IMR-90 (cell line): ENCODE results near the gene TAS2R1. TPM values are rescaled to one million over a fixed set of nuclear protein-coding genes. Genes with fewer than 3 reads are reported as not detected.

ENCODE experiments used
- ATAC-seq: fragments of 200-7000 bp; cut with Tn5 transposase; 2 replicates; pipeline ENCODE4 v1.9.1; 2020; ENCODE audit warnings: low read depth, mild to moderate bottlenecking, moderate library complexity
- BruUV-seq: library from RNA; stranded (reverse); fragments of 400-500 nt; replicated peaks from 2 replicates; lab custom pipeline; 2021; lab: Mats Ljungman, UMichigan
- CTCF ChIA-PET: fragments of 300-600 bp; formaldehyde crosslinking; extraction: SDS; loops from one replicate; lab custom pipeline; 2021; ENCODE audit warnings: antibody characterized with exemption; lab: Yijun Ruan, JAX
- POLR2A ChIA-PET: fragments of 300-600 bp; sonication (Branson Sonifier 250); formaldehyde crosslinking; loops from one replicate; lab custom pipeline; 2022; ENCODE audit warnings: antibody characterized with exemption; ENCODE audit not compliant: unreplicated experiment; lab: Charles Lee
- DNase-seq: peaks from one replicate; pipeline ENCODE4 v3.0.0; 2013
- H2AFZ ChIP-seq: replicated peaks from 2 replicates; pipeline ENCODE3; 2013; ENCODE audit warnings: low read length, mild to moderate bottlenecking; ENCODE audit not compliant: poor library complexity
- H2AK5ac ChIP-seq: 2 replicates; pipeline ENCODE4 v1.6.1; 2013; ENCODE audit warnings: low read depth, low read length, inconsistent platforms
- H2AK9ac ChIP-seq: replicated peaks from 2 replicates; pipeline ENCODE3; 2013; ENCODE audit warnings: mild to moderate bottlenecking, low read depth, low read length, moderate library complexity; ENCODE audit not compliant: poor library complexity
- H2BK120ac ChIP-seq: 2 replicates; pipeline ENCODE4 v1.6.1; 2013; ENCODE audit warnings: low read depth, low read length, inconsistent platforms
- H2BK15ac ChIP-seq: 3 replicates; pipeline ENCODE4 v1.6.1; 2013; ENCODE audit warnings: low read depth, low read length, inconsistent platforms
- H2BK20ac ChIP-seq: 2 replicates; pipeline ENCODE4 v1.6.1; 2013; ENCODE audit warnings: low read depth, mild to moderate bottlenecking, inconsistent platforms, low read length, moderate library complexity
- H2BK5ac ChIP-seq: 2 replicates; pipeline ENCODE4 v1.6.1; 2013; ENCODE audit warnings: mild to moderate bottlenecking, low read depth, low read length, inconsistent platforms; ENCODE audit not compliant: poor library complexity, severe bottlenecking
- H3K14ac ChIP-seq: replicated peaks from 2 replicates; pipeline ENCODE4 v1.6.1; 2013; ENCODE audit warnings: low read depth, low read length, inconsistent platforms
- H3K18ac ChIP-seq: 2 replicates; pipeline ENCODE4 v1.6.1; 2013; ENCODE audit warnings: low read depth, low read length, control low read depth
- H3K23ac ChIP-seq: 2 replicates; pipeline ENCODE4 v1.6.1; 2013; ENCODE audit warnings: low read depth, low read length, inconsistent platforms
- H3K27ac ChIP-seq: 2 replicates; pipeline ENCODE4 v1.5.1; 2013; ENCODE audit warnings: mild to moderate bottlenecking, control low read depth, low read length; ENCODE audit not compliant: insufficient read depth
- H3K27me3 ChIP-seq: 2 replicates; pipeline ENCODE4 v1.6.1; 2013; ENCODE audit warnings: low read length; ENCODE audit not compliant: control insufficient read depth, insufficient read depth
- H3K36me3 ChIP-seq: 2 replicates; pipeline ENCODE4 v1.6.1; 2013; ENCODE audit warnings: low read length, mixed read lengths; ENCODE audit not compliant: control insufficient read depth, insufficient read depth
- H3K4ac ChIP-seq: 2 replicates; pipeline ENCODE4 v1.6.1; 2013; ENCODE audit warnings: low read depth, low read length, inconsistent platforms
- H3K4me1 ChIP-seq: 2 replicates; pipeline ENCODE4 v1.6.1; 2013; ENCODE audit warnings: low read length, mixed read lengths; ENCODE audit not compliant: control insufficient read depth, insufficient read depth
- H3K4me2 ChIP-seq: 2 replicates; pipeline ENCODE4 v1.6.1; 2013; ENCODE audit warnings: low read depth, mild to moderate bottlenecking, control low read depth, low read length, moderate library complexity
- H3K4me3 ChIP-seq: 2 replicates; pipeline ENCODE4 v1.5.1; 2013; ENCODE audit warnings: low read depth, mild to moderate bottlenecking, control low read depth, low read length, moderate library complexity; ENCODE audit not compliant: insufficient read depth
- H3K56ac ChIP-seq: 2 replicates; pipeline ENCODE4 v1.6.1; 2013; ENCODE audit warnings: low read length, inconsistent platforms; ENCODE audit not compliant: insufficient read depth; ENCODE audit errors: extremely low read depth
- H3K79me1 ChIP-seq, 2 experiments: 2 replicates each; pipeline ENCODE4 v1.6.1; 2013; ENCODE audit warnings: low read length in 2 of 2, inconsistent platforms in 1 of 2, low read depth in 1 of 2
- H3K9ac ChIP-seq: 2 replicates; pipeline ENCODE4 v1.6.1; 2013; ENCODE audit warnings: low read depth, low read length, control low read depth
- H3K9me1 ChIP-seq: 2 replicates; pipeline ENCODE4 v1.6.1; 2013; ENCODE audit warnings: low read length, inconsistent platforms; ENCODE audit not compliant: insufficient read depth
- H3K9me3 ChIP-seq: 2 replicates; pipeline ENCODE4 v1.6.1; 2013; ENCODE audit warnings: low read length; ENCODE audit not compliant: control insufficient read depth, insufficient read depth
- H4K20me1 ChIP-seq: 2 replicates; pipeline ENCODE4 v1.6.1; 2013; ENCODE audit warnings: low read length, inconsistent platforms; ENCODE audit not compliant: insufficient read depth
- H4K5ac ChIP-seq: 2 replicates; pipeline ENCODE4 v1.6.1; 2013; ENCODE audit warnings: mild to moderate bottlenecking, low read depth, low read length, control low read depth
- H4K8ac ChIP-seq, 2 experiments: 2 replicates each; pipeline ENCODE4 v1.6.1; 2013; ENCODE audit warnings: low read depth in 2 of 2, low read length in 2 of 2, control low read depth in 1 of 2, inconsistent platforms in 1 of 2
- H4K91ac ChIP-seq: 2 replicates; pipeline ENCODE4 v1.6.1; 2013; ENCODE audit warnings: low read depth, low read length, inconsistent platforms; ENCODE audit not compliant: insufficient read depth
- BHLHE40 ChIP-seq: fragments of 150-350 bp; IDR thresholded peaks from 2 replicates; pipeline ENCODE4 v1.6.1; 2016; ENCODE audit warnings: mild to moderate bottlenecking, low read depth, low read length
- CEBPB ChIP-seq: IDR thresholded peaks from 2 replicates; pipeline ENCODE4 v1.6.1; 2012; ENCODE audit warnings: low read depth, low read length, improper control_type of control experiment
- CHD1 ChIP-seq: IDR thresholded peaks from 2 replicates; pipeline ENCODE4 v1.6.1; 2012; ENCODE audit warnings: low read depth, low read length, improper control_type of control experiment
- FOS ChIP-seq: fragments of 150-350 bp; IDR thresholded peaks from 2 replicates; pipeline ENCODE4 v1.6.1; 2016; ENCODE audit warnings: low read depth, low read length
- MAFK ChIP-seq: IDR thresholded peaks from 2 replicates; pipeline ENCODE4 v1.6.1; 2012; ENCODE audit warnings: low read depth, low read length, improper control_type of control experiment
- MAZ ChIP-seq: IDR thresholded peaks from 2 replicates; pipeline ENCODE4 v1.6.1; 2012; ENCODE audit warnings: low read depth, mild to moderate bottlenecking, low read length, improper control_type of control experiment, moderate library complexity, borderline replicate concordance
- MXI1 ChIP-seq: IDR thresholded peaks from 2 replicates; pipeline ENCODE4 v1.6.1; 2012; ENCODE audit warnings: low read depth, mild to moderate bottlenecking, low read length, moderate library complexity, borderline replicate concordance
- NFE2L2 ChIP-seq: fragments of 150-350 bp; IDR thresholded peaks from 2 replicates; pipeline ENCODE4 v1.6.1; 2016; ENCODE audit warnings: low read depth, mild to moderate bottlenecking, low read length
- POLR2A ChIP-seq: IDR thresholded peaks from 2 replicates; pipeline ENCODE4 v1.6.1; 2012; ENCODE audit warnings: mild to moderate bottlenecking, low read depth, low read length
- RAD21 ChIP-seq: IDR thresholded peaks from 2 replicates; pipeline ENCODE4 v1.6.1; 2012; ENCODE audit warnings: low read length, improper control_type of control experiment
- RCOR1 ChIP-seq: IDR thresholded peaks from 2 replicates; pipeline ENCODE4 v1.6.1; 2012; ENCODE audit warnings: mild to moderate bottlenecking, low read length, improper control_type of control experiment; ENCODE audit not compliant: insufficient replicate concordance
- RFX5 ChIP-seq: IDR thresholded peaks from 2 replicates; pipeline ENCODE4 v1.8.0; 2012; ENCODE audit warnings: low read depth, mild to moderate bottlenecking, low read length, moderate library complexity
- SMC3 ChIP-seq: fragments of 150-350 bp; IDR thresholded peaks from 2 replicates; pipeline ENCODE4 v1.6.1; 2016; ENCODE audit warnings: low read depth, mild to moderate bottlenecking, antibody characterized with exemption, low read length, moderate library complexity
- USF2 ChIP-seq: fragments of 150-350 bp; IDR thresholded peaks from 2 replicates; pipeline ENCODE4 v1.6.1; 2017; ENCODE audit warnings: mild to moderate bottlenecking, antibody characterized with exemption, low read length, low read depth
- WGBS, 2 experiments: methylation state at CpG; one replicate each; pipeline versions ENCODE4 v1.1.5 to v1.1.7; 2013; ENCODE audit warnings: missing lambda C conversion rate in 2 of 2; ENCODE audit not compliant: insufficient read length in 1 of 2; ENCODE audit errors: extremely low coverage in 2 of 2; 5-methylcytosine and 5-hydroxymethylcytosine counted together
- dilution Hi-C: fragments of 300-500 bp; cut with HindIII; formaldehyde crosslinking; loops from one replicate; pipeline ENCODE4 v1.14.3; 2018; ENCODE audit warnings: low sequenced_read_pairs; ENCODE audit not compliant: unreplicated experiment
- in situ Hi-C: fragments of 300-500 bp; cut with MboI; formaldehyde crosslinking; loops from 3 replicates; pipeline ENCODE4 v1.14.3; 2019; ENCODE audit warnings: low sequenced_read_pairs, inconsistent platforms, mixed read lengths
- intact Hi-C: fragments of 100-400 bp; cut with micrococcal nuclease; formaldehyde crosslinking; loops from 2 replicates; pipeline ENCODE4 v1.10.0; 2022
- polyA plus RNA-seq, 3 experiments: library from polyadenylated mRNA; depleted of rRNA; stranded (reverse); fragments of >200 nt; gene quantifications; 2 replicates each; pipeline ENCODE4 v1.2.3, GENCODE V29; 2012; ENCODE audit warnings: low replicate concordance in 1 of 3
- total RNA-seq: library from RNA; depleted of rRNA; stranded (reverse); fragments of >200 nt; gene quantifications from 2 replicates; pipeline ENCODE4 v1.2.3, GENCODE V29; 2012
- TF ChIP-seq, protein P1 (sequence below): fragments of 150-350 bp; IDR thresholded peaks from 2 replicates; pipeline ENCODE4 v1.6.1; 2016; ENCODE audit warnings: low read depth, mild to moderate bottlenecking, low read length, moderate library complexity, borderline replicate concordance
- TF ChIP-seq, protein P2 (sequence below): conservative IDR thresholded peaks from 2 replicates; pipeline ENCODE4 v1.5.1; 2012; ENCODE audit warnings: mild to moderate bottlenecking, low read depth, low read length, improper control_type of control experiment

The TAS2R1 gene
- total and polyA plus RNA-seq, 2 of the 4 experiments (the other 2 are of a cell fraction) = not detected

DNA sequence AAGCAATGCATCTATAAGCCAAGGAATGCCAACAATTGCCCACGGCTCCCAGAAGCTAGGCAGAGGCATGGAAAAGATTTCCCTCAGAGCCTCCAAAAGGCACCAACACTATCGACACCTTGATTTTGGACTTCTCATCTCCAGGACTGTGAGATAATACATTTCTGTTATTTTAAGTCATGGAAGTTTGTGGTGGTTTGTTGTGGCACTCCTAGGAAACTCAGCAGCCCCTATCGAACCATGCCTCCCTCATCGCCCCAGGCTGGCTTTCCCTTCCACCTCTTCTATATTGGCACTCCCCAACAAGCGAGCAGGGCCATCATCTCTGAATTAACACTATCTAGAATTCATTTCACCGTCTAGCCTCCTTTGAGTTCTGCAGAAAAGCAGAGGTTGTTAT, 33.7 kb upstream of the TAS2R1 start:
- H3K79me1 ChIP-seq = no peaks in the 10 kb centered on the region
- H3K23ac ChIP-seq = no peak overlapping the region
- dilution Hi-C loops = no loop called here
- no peak overlapping the region for H2BK5ac ChIP-seq
- no peak overlapping the region for H3K9ac ChIP-seq
- no CpG with 5 or more reads among the region's 6 CpGs for WGBS, 2 experiments
- no peaks in the 10 kb centered on the region for H3K36me3 ChIP-seq
- ATAC-seq (no peak), DNase-seq (no peak)
- ChIA-PET CTCF (no interaction called here), POLR2A (no interaction called here)
- no peaks in the 10 kb centered on the region for H3K27me3 ChIP-seq
- H3K9me3 ChIP-seq = no peaks in the 10 kb centered on the region; the same call in 1 of the 2 replicates
- no peaks in the 10 kb centered on the region for H3K9me1 ChIP-seq
- H3K4me1 ChIP-seq = peaks cover 2% of the 10 kb centered on the region; the same call in 1 of the 2 replicates
- no peak overlapping the region for H3K14ac ChIP-seq
- H2BK20ac ChIP-seq = no peak overlapping the region
- no peak overlapping the region for H2AK9ac ChIP-seq
- H4K8ac ChIP-seq = no peak overlapping the region
- in situ Hi-C loops = no loop called here
- no peak overlapping the region for H2AFZ ChIP-seq
- no peak overlapping the region for H2BK15ac ChIP-seq
- H2BK120ac ChIP-seq = no peak overlapping the region
- no peak overlapping the region for H3K56ac ChIP-seq
- H2AK5ac ChIP-seq = no peak overlapping the region
- no peak overlapping the region for H3K4ac ChIP-seq
- H3K27ac ChIP-seq = no peak overlapping the region
- H4K5ac ChIP-seq = no peak overlapping the region
- no peaks in the 10 kb centered on the region for H4K20me1 ChIP-seq
- BruUV-seq = no TSS peak
- intact Hi-C loops = no loop called here
- TF ChIP-seq, protein P1, sequence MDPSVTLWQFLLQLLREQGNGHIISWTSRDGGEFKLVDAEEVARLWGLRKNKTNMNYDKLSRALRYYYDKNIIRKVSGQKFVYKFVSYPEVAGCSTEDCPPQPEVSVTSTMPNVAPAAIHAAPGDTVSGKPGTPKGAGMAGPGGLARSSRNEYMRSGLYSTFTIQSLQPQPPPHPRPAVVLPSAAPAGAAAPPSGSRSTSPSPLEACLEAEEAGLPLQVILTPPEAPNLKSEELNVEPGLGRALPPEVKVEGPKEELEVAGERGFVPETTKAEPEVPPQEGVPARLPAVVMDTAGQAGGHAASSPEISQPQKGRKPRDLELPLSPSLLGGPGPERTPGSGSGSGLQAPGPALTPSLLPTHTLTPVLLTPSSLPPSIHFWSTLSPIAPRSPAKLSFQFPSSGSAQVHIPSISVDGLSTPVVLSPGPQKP = no peak
- no peak for TF ChIP-seq CHD1
- TF ChIP-seq SMC3 = no peak
- TF ChIP-seq USF2 = no peak
- no peak for TF ChIP-seq MAZ
- TF ChIP-seq RAD21 = no peak
- no peak for TF ChIP-seq RFX5
- TF ChIP-seq, protein P2, sequence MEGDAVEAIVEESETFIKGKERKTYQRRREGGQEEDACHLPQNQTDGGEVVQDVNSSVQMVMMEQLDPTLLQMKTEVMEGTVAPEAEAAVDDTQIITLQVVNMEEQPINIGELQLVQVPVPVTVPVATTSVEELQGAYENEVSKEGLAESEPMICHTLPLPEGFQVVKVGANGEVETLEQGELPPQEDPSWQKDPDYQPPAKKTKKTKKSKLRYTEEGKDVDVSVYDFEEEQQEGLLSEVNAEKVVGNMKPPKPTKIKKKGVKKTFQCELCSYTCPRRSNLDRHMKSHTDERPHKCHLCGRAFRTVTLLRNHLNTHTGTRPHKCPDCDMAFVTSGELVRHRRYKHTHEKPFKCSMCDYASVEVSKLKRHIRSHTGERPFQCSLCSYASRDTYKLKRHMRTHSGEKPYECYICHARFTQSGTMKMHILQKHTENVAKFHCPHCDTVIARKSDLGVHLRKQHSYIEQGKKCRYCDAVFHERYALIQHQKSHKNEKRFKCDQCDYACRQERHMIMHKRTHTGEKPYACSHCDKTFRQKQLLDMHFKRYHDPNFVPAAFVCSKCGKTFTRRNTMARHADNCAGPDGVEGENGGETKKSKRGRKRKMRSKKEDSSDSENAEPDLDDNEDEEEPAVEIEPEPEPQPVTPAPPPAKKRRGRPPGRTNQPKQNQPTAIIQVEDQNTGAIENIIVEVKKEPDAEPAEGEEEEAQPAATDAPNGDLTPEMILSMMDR = no peak
- no peak for TF ChIP-seq RCOR1
- no peak for TF ChIP-seq POLR2A
- no peak for TF ChIP-seq CEBPB
- no peak for TF ChIP-seq BHLHE40
- TF ChIP-seq MXI1 = no peak
- no peak for TF ChIP-seq NFE2L2
- no peak for TF ChIP-seq FOS
- no peak for TF ChIP-seq MAFK
- H3K4me3 ChIP-seq = no peak overlapping the region
- H3K4me2 ChIP-seq = no peak overlapping the region
- H4K91ac ChIP-seq = no peak overlapping the region
- H3K18ac ChIP-seq = no peak overlapping the region
